BLaER1 (cell line): ENCODE data around the gene HNRNPF.

Experiments
- H3K27ac ChIP-seq: shearing (Covaris generic); formaldehyde crosslinking; 2 replicates; pipeline ENCODE4 v1.8.1; 2022
- H3K27me3 ChIP-seq: shearing (Covaris generic); formaldehyde crosslinking; 2 replicates; pipeline ENCODE4 v1.8.1; 2022
- H3K36me3 ChIP-seq: shearing (Covaris generic); formaldehyde crosslinking; 2 replicates; pipeline ENCODE4 v1.8.1; 2022
- H3K4me1 ChIP-seq: shearing (Covaris generic); formaldehyde crosslinking; 2 replicates; pipeline ENCODE4 v1.8.1; 2022
- H3K4me2 ChIP-seq: shearing (Covaris generic); formaldehyde crosslinking; 2 replicates; pipeline ENCODE4 v1.8.1; 2022
- H3K4me3 ChIP-seq: shearing (Covaris generic); formaldehyde crosslinking; 2 replicates; pipeline ENCODE4 v1.8.1; 2022
- H3K9ac ChIP-seq: shearing (Covaris generic); formaldehyde crosslinking; 2 replicates; pipeline ENCODE4 v1.8.1; 2022
- H3K9me3 ChIP-seq: shearing (Covaris generic); formaldehyde crosslinking; 2 replicates; pipeline ENCODE4 v1.8.1; 2022
- H4K20me1 ChIP-seq: shearing (Covaris generic); formaldehyde crosslinking; 2 replicates; pipeline ENCODE4 v1.8.1; 2022
- Cebpa-rat ChIP-seq: shearing (Covaris generic); IDR thresholded peaks from 2 replicates; pipeline ENCODE4 v1.8.1; 2022

Gene HNRNPF

GRCh38 chr10:43408331-43408709 lies 666 bp downstream of the HNRNPF start:
- peaks cover 49% of the 10 kb centered on the region for H3K4me1 ChIP-seq
- H3K27ac ChIP-seq, result peak overlapping the region; percentile 99
- peaks cover 54% of the 10 kb centered on the region for H4K20me1 ChIP-seq
- peak overlapping the region; percentile 99 for H3K9ac ChIP-seq
- H3K36me3 ChIP-seq, result peaks cover 9% of the 10 kb centered on the region
- peak overlapping the region; percentile 94 for H3K4me2 ChIP-seq
- H3K4me3 ChIP-seq, result peak overlapping the region; percentile 88
- no peaks in the 10 kb centered on the region for H3K9me3 ChIP-seq
- H3K27me3 ChIP-seq, result no peaks in the 10 kb centered on the region
- TF ChIP-seq Cebpa-rat, result no peak

- Histone ChIP-seq H3K27me3 (no peaks in the 10 kb centered on the region), H3K9me3 (no peaks in the 10 kb centered on the region), H4K20me1 (peaks cover 60% of the 10 kb centered on the region), H3K9ac (peak overlapping the region; percentile 99), H3K36me3 (peaks cover 15% of the 10 kb centered on the region), H3K4me3 (peak overlapping the region; percentile 88), H3K27ac (peak overlapping the region; percentile 99), H3K4me1 (peaks cover 54% of the 10 kb centered on the region), H3K4me2 (peak overlapping the region; percentile 94)
- peak; percentile 99 for TF ChIP-seq Cebpa-rat
Measured at GRCh38 chr10:43407576-43408330, 1.2 kb downstream of the HNRNPF start.

GRCh38 chr10:43407148-43407575 lies 1.8 kb downstream of the HNRNPF start:
- Histone ChIP-seq H3K4me1 (peaks cover 60% of the 10 kb centered on the region), H3K4me3 (peak overlapping the region; percentile 88), H3K27ac (peak overlapping the region; percentile 99), H3K9ac (peak overlapping the region; percentile 99), H3K9me3 (no peaks in the 10 kb centered on the region), H3K36me3 (peaks cover 17% of the 10 kb centered on the region), H4K20me1 (peaks cover 65% of the 10 kb centered on the region), H3K4me2 (peak overlapping the region; percentile 94), H3K27me3 (no peaks in the 10 kb centered on the region)
- TF ChIP-seq Cebpa-rat, result no peak

- TF ChIP-seq Cebpa-rat, result no peak
- Histone ChIP-seq H4K20me1 (peaks cover 90% of the 10 kb centered on the region), H3K27me3 (no peaks in the 10 kb centered on the region), H3K4me3 (peak overlapping the region; percentile 42; the same call in 1 of the 2 replicates), H3K9ac (peak overlapping the region; percentile 61), H3K36me3 (peaks cover 27% of the 10 kb centered on the region), H3K4me2 (peak overlapping the region; percentile 94), H3K9me3 (no peaks in the 10 kb centered on the region), H3K27ac (peak overlapping the region; percentile 0; the same call in 1 of the 2 replicates), H3K4me1 (peaks cover 71% of the 10 kb centered on the region)
Measured at GRCh38 chr10:43404704-43405084, 4.3 kb downstream of the HNRNPF start.

- H4K20me1 ChIP-seq, result peaks cover 96% of the 10 kb centered on the region
- H3K36me3 ChIP-seq, result peaks cover 32% of the 10 kb centered on the region
- H3K4me2 ChIP-seq, result peak overlapping the region; percentile 94
- peak overlapping the region; percentile 61 for H3K9ac ChIP-seq
- peaks cover 74% of the 10 kb centered on the region for H3K4me1 ChIP-seq
- TF ChIP-seq Cebpa-rat, result no peak
- H3K27me3 ChIP-seq, result no peaks in the 10 kb centered on the region
- no peaks in the 10 kb centered on the region for H3K9me3 ChIP-seq
- 0 out of 2 replicates have a peak overlapping the region, but pooled peaks have one; percentile 42 for H3K4me3 ChIP-seq
- H3K27ac ChIP-seq, result peak overlapping the region; percentile 0; the same call in 1 of the 2 replicates
Measured at GRCh38 chr10:43403911-43404703, 4.9 kb downstream of the HNRNPF start.

GRCh38 chr10:43402880-43403452 lies 6.0 kb downstream of the HNRNPF start:
- Histone ChIP-seq H3K36me3 (peaks cover 35% of the 10 kb centered on the region), H3K9me3 (no peaks in the 10 kb centered on the region), H4K20me1 (peaks cover 98% of the 10 kb centered on the region), H3K27me3 (no peaks in the 10 kb centered on the region), H3K4me3 (no peak overlapping the region), H3K27ac (no peak overlapping the region), H3K4me2 (peak overlapping the region; percentile 94), H3K4me1 (peaks cover 85% of the 10 kb centered on the region), H3K9ac (no peak overlapping the region; the same call in 1 of the 2 replicates)
- TF ChIP-seq Cebpa-rat, result no peak

GRCh38 chr10:43402176-43402575 lies 6.8 kb downstream of the HNRNPF start:
- no peaks in the 10 kb centered on the region for H3K27me3 ChIP-seq
- no peaks in the 10 kb centered on the region for H3K9me3 ChIP-seq
- H3K9ac ChIP-seq, result peak overlapping the region; percentile 46; the same call in 1 of the 2 replicates
- peaks cover 100% of the 10 kb centered on the region for H4K20me1 ChIP-seq
- TF ChIP-seq Cebpa-rat, result no peak
- peak overlapping the region; percentile 4; the same call in 1 of the 2 replicates for H3K27ac ChIP-seq
- H3K36me3 ChIP-seq, result peaks cover 35% of the 10 kb centered on the region
- H3K4me1 ChIP-seq, result peaks cover 87% of the 10 kb centered on the region
- H3K4me2 ChIP-seq, result peak overlapping the region; percentile 94
- no peak overlapping the region for H3K4me3 ChIP-seq

GRCh38 chr10:43401627-43402026 lies 7.4 kb downstream of the HNRNPF start:
- Histone ChIP-seq H3K36me3 (peaks cover 35% of the 10 kb centered on the region), H3K4me1 (peaks cover 87% of the 10 kb centered on the region), H3K9ac (peak overlapping the region; percentile 46; the same call in 1 of the 2 replicates), H3K4me2 (peak overlapping the region; percentile 94), H4K20me1 (peaks cover 97% of the 10 kb centered on the region), H3K9me3 (no peaks in the 10 kb centered on the region), H3K4me3 (no peak overlapping the region), H3K27ac (0 out of 2 replicates have a peak overlapping the region, but pooled peaks have one; percentile 4), H3K27me3 (no peaks in the 10 kb centered on the region)
- TF ChIP-seq Cebpa-rat, result no peak
